Stimulated activated CD8-positive, alpha-beta memory T cell treated with anti-CD3 and anti-CD28 coated beads, Interleukin-4, amount 100 ng/mL, for 48 hours (primary cell): ENCODE results near the gene CEBPB.
A peak's percentile ranks its signal among the peaks of the same experiment; 100 is the strongest.
"Not testable (repeated sequence)": the region's sequence is repeated elsewhere in the genome, so short reads cannot be mapped to it uniquely, and the experiment has no call there.

Experiments used
- DNase-seq: peaks from one replicate; pipeline ENCODE4 v3.0.0-alpha.2; 2020

Gene CEBPB

GRCh38 chr20:50190251-50191064 lies at the start of gene CEBPB:
CEBPB (plus strand) TSS chr20:50190830; CDS start chr20:50191034, 204 bp downstream.
- peak; percentile 90 for DNase-seq

- DNase-seq = no peak
Measured at GRCh38 chr20:50141018-50141675, 49.5 kb upstream of the CEBPB start.

GRCh38 chr20:50141811-50142561 lies 48.6 kb upstream of the CEBPB start:
- no peak for DNase-seq

- no peak for DNase-seq
Measured at GRCh38 chr20:50142812-50143211, 47.8 kb upstream of the CEBPB start.

GRCh38 chr20:50144362-50144761 lies 46.3 kb upstream of the CEBPB start:
- DNase-seq = no peak

GRCh38 chr20:50145566-50145965 lies 45.1 kb upstream of the CEBPB start:
- no peak for DNase-seq

GRCh38 chr20:50146214-50146613 lies 44.4 kb upstream of the CEBPB start:
- no peak for DNase-seq

GRCh38 chr20:50146732-50147662 lies 43.6 kb upstream of the CEBPB start:
- peak; percentile 73 for DNase-seq

- no peak for DNase-seq
Measured at GRCh38 chr20:50149481-50150254, 41.0 kb upstream of the CEBPB start.

- DNase-seq = no peak
Measured at GRCh38 chr20:50151034-50151743, 39.4 kb upstream of the CEBPB start.

- DNase-seq = no peak
Measured at GRCh38 chr20:50152394-50153152, 38.1 kb upstream of the CEBPB start.

- DNase-seq = no peak
Measured at GRCh38 chr20:50153153-50153499, 37.5 kb upstream of the CEBPB start.

GRCh38 chr20:50153500-50154377 lies 36.9 kb upstream of the CEBPB start, which contains the start of gene PEDS1:
PEDS1 (minus strand) TSS chr20:50153723; CDS start chr20:50153637, 86 bp downstream.
- DNase-seq = peak; percentile 87

- not testable (repeated sequence) for DNase-seq
Measured at GRCh38 chr20:50161494-50161893, 29.1 kb upstream of the CEBPB start.

GRCh38 chr20:50163570-50164317 lies 26.9 kb upstream of the CEBPB start:
- DNase-seq = no peak

GRCh38 chr20:50165684-50166554 lies 24.7 kb upstream of the CEBPB start:
- DNase-seq = peak; percentile 88

GRCh38 chr20:50169329-50169823 lies 21.3 kb upstream of the CEBPB start:
- peak; percentile 94 for DNase-seq
